GM18519 (cell line): ENCODE results near the gene SMCR8.
"Not testable (repeated sequence)": the region's sequence is repeated elsewhere in the genome, so short reads cannot be mapped to it uniquely, and the experiment has no call there.

Experiments
- ATAC-seq: cut with Tn5 transposase; IDR thresholded peaks from one replicate; pipeline ENCODE4 v1.9.1; 2021; ENCODE audit warnings: mild to moderate bottlenecking, moderate library complexity; ENCODE audit not compliant: unreplicated experiment, low FRiP score

Gene SMCR8

DNA sequence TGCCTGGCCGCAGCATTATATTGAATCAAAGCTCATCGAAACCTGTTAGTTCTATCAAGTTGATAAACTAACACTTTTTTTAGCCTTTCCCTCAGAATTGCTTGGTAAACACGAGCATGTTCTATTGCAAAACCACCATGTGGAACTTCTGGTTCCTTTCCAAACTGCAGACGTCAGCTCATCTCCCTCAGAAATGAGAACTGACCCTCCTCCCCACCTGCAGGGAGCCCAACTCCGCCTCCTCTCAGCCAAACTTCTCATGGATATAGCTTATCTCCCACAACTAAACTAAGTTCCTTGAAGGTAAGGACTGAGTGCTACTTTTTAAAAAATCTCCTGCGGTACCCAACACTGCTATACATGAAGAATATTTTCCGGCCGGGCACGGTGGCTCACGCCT lies 41.5 kb downstream of the SMCR8 start:
- no peak for ATAC-seq

DNA sequence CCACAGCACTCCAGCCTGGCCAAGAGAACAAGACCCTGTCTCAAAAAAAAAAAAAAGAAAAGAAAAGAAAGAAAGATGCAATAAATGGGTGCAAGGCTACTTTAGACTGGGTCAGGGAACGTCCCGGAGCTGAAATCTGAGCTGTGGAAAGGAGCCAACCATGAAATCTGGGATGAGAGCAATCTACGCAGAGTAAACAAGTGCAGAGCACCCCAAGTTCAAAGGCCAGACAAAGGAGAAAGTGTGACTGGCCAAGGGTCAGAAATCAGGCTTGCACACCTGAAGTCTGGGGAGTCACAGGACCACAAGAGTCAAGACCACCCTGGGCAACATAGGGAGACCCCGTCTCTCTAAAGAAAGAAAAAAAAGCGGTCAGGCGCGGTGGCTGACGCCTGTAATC lies 45.4 kb downstream of the SMCR8 start:
- ATAC-seq, result no peak

DNA sequence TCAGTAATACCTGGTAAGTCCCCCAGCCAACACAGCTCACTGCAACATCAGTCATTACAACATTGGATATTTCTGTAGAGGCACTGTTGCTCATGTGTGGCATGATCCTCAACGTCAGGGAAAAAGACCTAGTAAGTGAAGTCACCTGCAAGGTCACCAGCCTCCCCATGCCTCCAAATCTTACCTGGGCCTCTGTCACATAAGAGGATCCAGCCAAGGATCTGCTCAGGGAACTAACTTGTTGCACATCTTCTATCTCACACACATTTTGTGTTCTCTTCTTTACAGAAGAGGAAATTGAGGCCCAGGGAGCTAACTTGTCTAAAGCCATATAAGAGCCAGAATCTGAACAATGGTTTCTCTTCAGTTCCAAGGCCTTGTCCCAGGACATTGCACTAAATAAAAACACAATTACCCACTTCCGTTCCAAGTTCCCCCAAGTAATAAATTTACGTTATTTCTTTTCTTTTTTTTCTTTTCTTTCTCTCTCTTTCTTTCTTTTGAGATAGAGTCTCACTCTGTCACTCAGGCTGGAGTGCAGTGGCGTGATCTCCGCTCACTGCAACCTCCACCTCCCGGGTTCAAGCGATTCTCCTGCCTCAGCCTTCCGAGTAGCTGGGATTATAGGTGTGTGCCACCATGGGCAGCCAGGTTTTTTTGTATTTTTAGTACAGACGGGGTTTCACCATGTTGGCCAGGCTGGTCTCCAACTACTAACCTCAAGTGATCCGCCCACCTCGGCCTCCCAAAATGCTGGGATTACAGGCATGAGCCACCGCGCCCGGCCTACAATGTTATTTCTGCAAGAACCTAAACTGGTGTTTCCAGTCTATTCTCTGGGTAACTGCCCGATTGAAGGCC lies 47.0 kb downstream of the SMCR8 start:
- no peak for ATAC-seq

DNA sequence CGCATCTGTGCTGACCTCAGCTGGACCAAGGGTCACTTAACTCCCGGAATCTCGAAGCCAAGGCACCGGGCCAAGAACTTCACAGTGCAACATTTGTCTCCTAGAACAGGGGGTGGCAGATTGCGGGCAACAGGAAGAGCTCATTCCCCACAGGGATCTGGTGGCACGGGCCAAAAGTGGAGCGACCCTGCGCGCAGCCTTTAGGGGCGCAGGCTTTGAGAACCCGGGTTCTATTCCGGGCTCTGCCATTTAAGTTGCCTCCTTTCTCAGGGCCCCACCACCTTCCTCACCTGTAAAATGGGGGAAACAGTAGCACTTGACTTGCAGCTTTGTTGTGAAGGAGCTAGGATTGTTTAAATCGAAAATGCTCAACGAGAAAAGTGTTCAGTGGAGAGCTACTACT lies 47.6 kb downstream of the SMCR8 start:
- ATAC-seq, result no peak

DNA sequence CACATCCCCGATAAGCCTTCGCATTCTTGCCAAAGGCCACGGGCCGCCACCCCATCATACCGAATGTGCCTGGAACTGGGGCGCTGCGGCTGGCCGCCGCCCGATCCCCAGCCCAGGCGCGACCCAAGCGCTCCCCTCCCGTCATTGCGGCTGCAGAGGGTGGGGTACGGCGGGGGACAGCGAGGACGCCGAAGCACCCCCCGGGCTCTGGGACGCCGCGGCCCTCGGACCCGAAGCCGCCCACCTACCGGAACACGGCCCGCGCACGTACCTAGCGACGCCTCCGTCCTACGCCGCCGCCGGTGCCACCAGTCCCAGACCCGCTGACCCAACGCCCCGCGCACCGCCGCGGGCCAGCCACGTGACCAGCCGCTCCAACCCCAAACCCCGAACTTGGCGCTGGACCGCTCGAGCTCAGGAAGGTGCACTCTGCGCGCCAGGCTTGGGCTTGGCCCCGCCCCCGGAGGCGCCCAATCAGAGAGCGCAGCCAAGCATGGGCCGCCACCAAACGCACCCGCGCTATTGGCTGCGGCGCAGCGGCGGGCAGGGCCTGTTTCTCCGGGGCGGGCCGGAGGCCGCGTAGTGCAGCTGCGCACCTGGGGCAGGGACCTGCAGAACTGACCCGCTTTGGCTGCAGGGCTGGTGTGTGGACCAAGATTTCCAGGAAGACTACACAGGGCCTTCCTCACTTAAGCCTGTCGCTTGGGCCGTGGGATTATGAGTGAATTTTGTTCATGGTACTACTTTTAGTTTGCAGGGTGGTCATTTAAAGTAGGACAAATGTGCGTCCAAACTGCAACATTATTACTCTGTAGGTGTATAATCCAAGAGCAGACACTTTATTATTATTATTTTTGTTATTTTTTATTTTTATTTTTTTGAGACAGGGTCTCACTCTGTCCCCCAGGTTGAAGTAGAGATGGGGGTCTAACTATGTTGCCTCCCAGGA lies 48.3 kb downstream of the SMCR8 start, which contains the start of gene SHMT1:
Gene SHMT1, minus strand, starts transcription at position 450 of the 949 bp plus-strand sequence. CDS start 7,569 bp downstream, outside the sequence.
- ATAC-seq, result peak; percentile 95

DNA sequence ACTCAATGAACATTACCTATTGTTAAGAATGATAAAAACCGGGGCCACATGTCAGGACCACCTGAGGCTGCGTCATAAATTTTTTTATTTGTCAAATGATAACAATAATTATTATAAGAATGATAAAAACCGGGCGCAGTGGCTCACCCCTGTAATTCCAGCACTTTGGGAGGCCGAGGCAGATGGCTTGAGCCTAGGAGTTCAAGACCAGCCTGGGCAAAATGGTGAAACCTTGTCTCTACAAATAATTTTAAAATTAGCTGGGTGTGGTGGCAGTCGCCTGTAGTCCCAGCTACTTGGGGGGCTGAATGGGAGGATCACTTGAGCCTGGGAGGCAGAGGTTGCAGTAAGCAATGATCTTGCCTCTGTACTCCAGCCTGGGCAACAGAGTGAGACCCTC lies 49.1 kb downstream of the SMCR8 start:
- no peak for ATAC-seq

DNA sequence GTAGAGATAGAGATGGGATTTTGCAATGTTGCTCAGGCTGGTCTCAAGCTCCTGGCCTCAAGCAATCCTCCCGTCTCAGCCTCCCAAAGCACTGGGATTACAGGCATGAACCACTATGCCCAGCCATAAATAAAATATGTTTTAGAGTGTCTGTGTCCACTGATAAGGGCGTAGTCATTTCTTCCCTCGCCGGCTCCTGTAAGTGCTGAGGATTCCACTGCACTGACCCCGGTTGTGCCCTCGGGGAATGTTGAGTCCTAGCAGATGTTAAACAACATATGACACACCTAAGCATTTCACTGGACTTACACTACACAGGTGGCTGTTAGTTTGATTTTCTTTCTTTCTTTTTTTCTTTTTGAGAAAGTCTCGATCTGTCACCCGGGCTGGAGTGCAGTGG lies 53.9 kb downstream of the SMCR8 start:
- ATAC-seq, result no peak

DNA sequence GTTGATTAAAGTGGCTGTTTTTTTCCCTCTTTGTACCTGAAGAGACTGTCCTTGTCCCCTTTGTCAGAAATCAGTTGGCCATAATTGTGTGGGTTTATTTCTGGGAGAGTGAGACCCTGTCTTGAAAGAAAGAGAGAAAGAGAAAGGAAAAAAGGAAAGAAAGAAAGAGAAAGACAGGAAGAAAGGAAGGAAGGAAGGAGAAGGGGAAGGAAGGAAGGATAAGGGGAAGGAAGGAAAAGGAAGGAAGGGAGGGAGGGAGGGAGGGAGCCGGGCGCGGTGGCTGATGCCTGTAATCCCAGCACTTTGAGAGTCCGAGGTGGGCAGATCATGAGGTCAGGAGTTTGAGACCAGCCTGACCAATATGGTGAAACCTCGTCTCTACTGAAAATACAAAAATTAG lies 55.7 kb downstream of the SMCR8 start:
- ATAC-seq, result no peak

DNA sequence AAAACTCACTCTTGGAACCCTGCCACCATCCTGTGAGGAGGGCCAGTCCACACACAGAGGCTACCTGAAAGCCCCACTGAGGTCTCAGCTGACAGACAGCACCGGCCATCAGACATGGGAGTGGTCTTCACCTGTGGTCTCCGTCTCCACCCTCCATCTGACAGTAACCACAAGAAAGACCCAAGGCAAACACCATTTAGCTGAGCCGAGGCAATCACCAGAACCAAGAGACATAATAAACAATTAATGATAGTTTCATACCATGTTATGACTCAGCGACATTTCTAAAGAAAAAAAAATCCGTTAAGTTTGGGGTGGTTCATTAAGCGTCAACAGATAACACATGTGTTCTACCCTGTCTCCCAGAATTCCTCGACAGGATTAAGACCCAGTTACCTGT lies 56.4 kb downstream of the SMCR8 start:
- ATAC-seq, result no peak

DNA sequence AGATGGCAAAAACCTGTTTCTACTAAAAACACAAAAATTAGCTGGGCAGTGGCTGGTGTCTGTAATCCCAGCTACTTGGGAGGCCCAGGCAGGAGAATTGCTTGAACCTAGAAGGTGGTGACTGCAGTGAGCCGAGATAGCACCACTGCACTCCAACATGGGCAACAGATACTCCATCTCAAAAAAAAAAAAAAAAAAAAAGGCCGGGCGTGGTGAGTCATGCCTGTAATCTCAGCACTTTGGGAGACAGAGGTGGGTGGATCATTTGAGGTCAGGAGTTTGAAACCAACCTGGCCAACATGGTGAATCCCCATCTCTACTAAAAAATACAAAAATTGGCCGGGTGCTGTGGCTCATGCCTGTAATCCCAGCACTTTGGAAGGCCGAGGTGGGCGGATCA lies 58.1 kb downstream of the SMCR8 start:
- not testable (repeated sequence) for ATAC-seq

DNA sequence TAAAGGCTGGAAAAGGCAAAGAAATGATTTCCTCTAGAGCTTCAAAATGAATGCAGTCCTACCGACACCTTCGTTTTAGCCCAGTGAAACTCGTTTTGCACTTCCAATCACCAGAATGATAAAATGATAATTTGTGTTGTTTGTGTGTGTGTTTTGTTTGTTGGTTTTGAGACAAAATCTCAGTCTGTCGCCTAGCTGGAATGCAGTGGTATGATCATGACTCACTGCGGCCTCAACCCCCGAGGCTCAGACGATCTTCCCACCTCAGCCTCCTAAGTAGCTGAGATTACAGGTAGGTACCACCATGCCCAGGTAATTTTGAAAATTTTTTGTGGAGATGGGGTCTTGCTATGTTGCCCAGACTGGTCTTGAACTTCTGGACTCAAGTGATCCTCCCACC lies 59.1 kb downstream of the SMCR8 start:
- ATAC-seq, result no peak
